K562 (cell line): ENCODE measurements around the gene SLC43A1. TPM values are rescaled to one million over a fixed set of nuclear protein-coding genes. Genes with fewer than 3 reads are reported as not detected.

Experiments used
- CSDE1 ChIP-seq, 2 experiments: fragments of 450-650 bp; IDR thresholded peaks; 2 replicates each; pipeline ENCODE4 v1.6.1; 2016; ENCODE audit warnings: mild to moderate bottlenecking in 1 of 2
- ETS1 ChIP-seq: conservative IDR thresholded peaks from 2 replicates; pipeline ENCODE4 v1.6.1; 2011; ENCODE audit warnings: low read depth, mild to moderate bottlenecking, low read length; ENCODE audit not compliant: control insufficient read depth
- FOXM1 ChIP-seq, 2 experiments: fragments of 450-650 bp in 1 of 2; sonication (generic) in 1 of 2; formaldehyde crosslinking in 1 of 2; IDR thresholded peaks; 2 replicates each; pipeline versions ENCODE4 v1.6.1 to v1.9.0; 2017 to 2022; ENCODE audit warnings: low read depth in 2 of 2, mild to moderate bottlenecking in 2 of 2, missing genetic modification reagents in 1 of 2, moderate library complexity in 1 of 2
- HOMEZ ChIP-seq: fragments of 250-450 bp; sonication (Bioruptor Pico); IDR thresholded peaks from 2 replicates; pipeline ENCODE4 v1.4.0; 2020; ENCODE audit warnings: mild to moderate bottlenecking, moderate library complexity
- LEF1 ChIP-seq: fragments of 450-650 bp; IDR thresholded peaks from 2 replicates; pipeline ENCODE4 v1.6.1; 2016; ENCODE audit warnings: mild to moderate bottlenecking
- MXI1 ChIP-seq: IDR thresholded peaks from 2 replicates; pipeline ENCODE4 v1.6.1; 2011; ENCODE audit warnings: low read depth, mild to moderate bottlenecking, improper control_type of control experiment, low read length
- NCOA1 ChIP-seq: fragments of 450-650 bp; IDR thresholded peaks from 2 replicates; pipeline ENCODE4 v1.6.1; 2016; ENCODE audit warnings: low read depth
- PBX2 ChIP-seq, 2 experiments: IDR thresholded peaks in 1 of 2; conservative IDR thresholded peaks in 1 of 2; 2 replicates each; pipeline ENCODE4 v1.6.1; 2016; ENCODE audit warnings: low read depth in 2 of 2, mild to moderate bottlenecking in 1 of 2, missing compliant biosample characterization in 1 of 2, missing genetic modification characterization in 1 of 2, moderate library complexity in 1 of 2
- RB1 ChIP-seq: fragments of 450-650 bp; IDR thresholded peaks from 2 replicates; pipeline ENCODE4 v1.6.1; 2017; ENCODE audit warnings: low read depth, mild to moderate bottlenecking
- SMAD4 ChIP-seq: fragments of 250-450 bp; sonication (Bioruptor Pico); conservative IDR thresholded peaks from 2 replicates; pipeline ENCODE4 v1.8.0; 2021; ENCODE audit warnings: inconsistent platforms, mild to moderate bottlenecking, moderate library complexity
- SMARCE1 ChIP-seq: fragments of 450-650 bp; IDR thresholded peaks from 2 replicates; pipeline ENCODE4 v1.7.1; 2016; ENCODE audit warnings: mild to moderate bottlenecking
- TEAD4 ChIP-seq, 2 experiments: sonication (generic) in 1 of 2; formaldehyde crosslinking in 1 of 2; IDR thresholded peaks; 2 replicates each; pipeline versions ENCODE4 v1.6.1 to v1.8.0; 2012 to 2022; ENCODE audit warnings: borderline replicate concordance in 1 of 2, inconsistent platforms in 1 of 2, low read length in 1 of 2, mild to moderate bottlenecking in 1 of 2, missing genetic modification reagents in 1 of 2
- VEZF1 ChIP-seq: fragments of 200-800 bp; sonication (Bioruptor generic); IDR thresholded peaks from 2 replicates; pipeline ENCODE4 v1.6.1; 2017; ENCODE audit warnings: missing genetic modification characterization, missing compliant biosample characterization
- ZKSCAN8 ChIP-seq: fragments of 200-800 bp; sonication (Bioruptor generic); IDR thresholded peaks from 2 replicates; pipeline ENCODE4 v1.6.1; 2016; ENCODE audit warnings: missing genetic modification characterization, missing compliant biosample characterization
- ZNF253 ChIP-seq: fragments of 250-450 bp; sonication (Bioruptor Pico); conservative IDR thresholded peaks from 2 replicates; pipeline ENCODE4 v1.6.1; 2021; ENCODE audit warnings: mild to moderate bottlenecking
- polyA plus RNA-seq, 8 experiments: library from polyadenylated mRNA; depleted of rRNA in 4 of 8; stranded (reverse) in 5 of 8; unstranded in 3 of 8; fragments of >200 nt; fragmentation: Nextera tagmentation in 2 of 8; fragmentation: Illumina TruSeq in 1 of 8; extraction: Ambion mirVana in 2 of 8; extraction: Trizol in 1 of 8; gene quantifications; 2 replicates each; pipeline versions ENCODE4 v1.2.1 to v1.2.3, GENCODE V29; 2011 to 2014; ENCODE audit warnings: inconsistent platforms in 1 of 8, missing spikeins in 1 of 8
- total RNA-seq, 7 experiments: library from RNA; depleted of rRNA in 6 of 7; stranded (reverse); fragments of >200 nt in 6 of 7; fragmentation: Illumina TruSeq in 2 of 7; extraction: Trizol in 2 of 7; gene quantifications; 2 replicates each; pipeline versions ENCODE4 v1.2.1 to v1.2.3, GENCODE V29; 2011 to 2021; ENCODE audit warnings: low replicate concordance in 1 of 7
- TF ChIP-seq, protein P1 (sequence below): fragments of 450-650 bp; IDR thresholded peaks from 2 replicates; pipeline ENCODE4 v1.6.1; 2016; ENCODE audit warnings: borderline replicate concordance

Gene SLC43A1
- total and polyA plus RNA-seq, 9 of the 15 experiments (the other 6 are each of a cell fraction or from before 2014, with no cell fraction given), result 2.6 to 41.8 (median 24.6) TPM

DNA sequence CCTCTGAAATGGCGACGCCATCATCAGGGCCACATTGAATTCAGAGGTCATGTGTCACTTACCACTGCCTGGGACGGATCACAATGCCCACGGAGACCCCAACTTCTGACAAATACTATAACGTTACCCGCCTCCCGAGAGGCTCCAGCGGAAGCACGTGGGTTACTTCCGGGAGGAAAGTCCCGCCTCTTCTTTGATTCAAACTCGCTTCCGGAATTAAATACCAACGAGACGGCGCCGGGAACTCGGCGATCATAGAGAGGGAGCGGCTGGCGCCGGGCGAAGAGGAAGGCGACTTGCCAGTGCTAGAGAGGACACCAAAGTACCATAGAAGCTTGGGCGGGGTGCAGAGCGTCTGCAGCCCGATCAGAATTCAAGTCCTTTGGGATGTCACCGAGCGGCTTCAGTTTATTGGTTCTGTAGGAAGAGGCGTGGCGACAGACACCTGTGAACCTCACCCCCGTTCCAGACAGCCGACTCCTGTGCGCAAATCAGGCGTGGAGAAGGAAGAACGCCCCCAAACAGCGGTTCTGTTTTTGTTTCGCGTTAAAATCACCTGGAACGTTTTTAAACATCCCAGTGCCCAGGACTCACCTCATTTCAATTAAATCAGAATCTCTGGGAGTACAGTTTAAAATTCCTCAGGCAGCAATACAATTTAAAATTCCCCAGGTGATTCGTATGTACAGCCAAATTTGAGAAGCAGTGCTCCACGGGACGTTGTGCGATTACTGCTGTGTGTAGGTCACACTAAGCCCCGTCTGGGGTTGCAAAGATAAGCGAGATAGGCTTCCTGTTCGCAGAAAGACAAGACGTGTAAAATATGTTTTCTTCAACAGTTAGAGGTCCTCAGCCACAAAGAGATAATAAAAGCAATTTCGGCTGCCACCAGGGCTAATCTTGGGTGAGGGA is 15.3 kb upstream of the SLC43A1 start, which contains the start of gene TIMM10 (continued):
- no peak for TF ChIP-seq ZNF253 (CRISPR knock-in tag)
- TF ChIP-seq SMAD4, result peak; percentile 79
- peak; percentile 84 for TF ChIP-seq SMARCE1
- peak; percentile 50; the same call in 1 of the 2 replicates for TF ChIP-seq ZKSCAN8
- TF ChIP-seq PBX2 (CRISPR knock-in tag; IDR thresholded peaks at IDR 0.05; ENCODE audit: low read depth), result no peak
- peak; percentile 55; the same call in 1 of the 2 replicates for TF ChIP-seq PBX2 (tag; conservative IDR thresholded peaks at IDR 0.05; ENCODE audit: low read depth)
- no peak; the same call in none of the 2 replicates for TF ChIP-seq VEZF1 (CRISPR knock-in tag)
- TF ChIP-seq CSDE1 (IDR thresholded peaks at IDR 0.05), result no peak
- TF ChIP-seq RB1, result peak; percentile 67
- TF ChIP-seq ETS1, result peak; percentile 87
- peak; percentile 74 for TF ChIP-seq NCOA1
- no peak for TF ChIP-seq HOMEZ
- TF ChIP-seq FOXM1 (IDR thresholded peaks at IDR 0.05; ENCODE audit: low read depth), result peak; percentile 81
- TF ChIP-seq FOXM1 (CRISPR knock-in tag; IDR thresholded peaks at IDR 0.05; ENCODE audit: low read depth), result 0 out of 2 replicates have a peak, but pooled peaks have one; percentile 32
- peak; percentile 70; the same call in 1 of the 2 replicates for TF ChIP-seq MXI1
- TF ChIP-seq, protein P1, sequence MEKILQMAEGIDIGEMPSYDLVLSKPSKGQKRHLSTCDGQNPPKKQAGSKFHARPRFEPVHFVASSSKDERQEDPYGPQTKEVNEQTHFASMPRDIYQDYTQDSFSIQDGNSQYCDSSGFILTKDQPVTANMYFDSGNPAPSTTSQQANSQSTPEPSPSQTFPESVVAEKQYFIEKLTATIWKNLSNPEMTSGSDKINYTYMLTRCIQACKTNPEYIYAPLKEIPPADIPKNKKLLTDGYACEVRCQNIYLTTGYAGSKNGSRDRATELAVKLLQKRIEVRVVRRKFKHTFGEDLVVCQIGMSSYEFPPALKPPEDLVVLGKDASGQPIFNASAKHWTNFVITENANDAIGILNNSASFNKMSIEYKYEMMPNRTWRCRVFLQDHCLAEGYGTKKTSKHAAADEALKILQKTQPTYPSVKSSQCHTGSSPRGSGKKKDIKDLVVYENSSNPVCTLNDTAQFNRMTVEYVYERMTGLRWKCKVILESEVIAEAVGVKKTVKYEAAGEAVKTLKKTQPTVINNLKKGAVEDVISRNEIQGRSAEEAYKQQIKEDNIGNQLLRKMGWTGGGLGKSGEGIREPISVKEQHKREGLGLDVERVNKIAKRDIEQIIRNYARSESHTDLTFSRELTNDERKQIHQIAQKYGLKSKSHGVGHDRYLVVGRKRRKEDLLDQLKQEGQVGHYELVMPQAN, result peak; percentile 98
- TF ChIP-seq LEF1, result peak; percentile 89
- peak; percentile 95 for TF ChIP-seq TEAD4 (IDR thresholded peaks at IDR 0.05; ENCODE audit: low read length)
- TF ChIP-seq TEAD4 (CRISPR knock-in tag; IDR thresholded peaks at IDR 0.05; ENCODE audit: borderline replicate concordance), result no peak
